Measurements from ENCODE around the gene PWP2.

DNA sequence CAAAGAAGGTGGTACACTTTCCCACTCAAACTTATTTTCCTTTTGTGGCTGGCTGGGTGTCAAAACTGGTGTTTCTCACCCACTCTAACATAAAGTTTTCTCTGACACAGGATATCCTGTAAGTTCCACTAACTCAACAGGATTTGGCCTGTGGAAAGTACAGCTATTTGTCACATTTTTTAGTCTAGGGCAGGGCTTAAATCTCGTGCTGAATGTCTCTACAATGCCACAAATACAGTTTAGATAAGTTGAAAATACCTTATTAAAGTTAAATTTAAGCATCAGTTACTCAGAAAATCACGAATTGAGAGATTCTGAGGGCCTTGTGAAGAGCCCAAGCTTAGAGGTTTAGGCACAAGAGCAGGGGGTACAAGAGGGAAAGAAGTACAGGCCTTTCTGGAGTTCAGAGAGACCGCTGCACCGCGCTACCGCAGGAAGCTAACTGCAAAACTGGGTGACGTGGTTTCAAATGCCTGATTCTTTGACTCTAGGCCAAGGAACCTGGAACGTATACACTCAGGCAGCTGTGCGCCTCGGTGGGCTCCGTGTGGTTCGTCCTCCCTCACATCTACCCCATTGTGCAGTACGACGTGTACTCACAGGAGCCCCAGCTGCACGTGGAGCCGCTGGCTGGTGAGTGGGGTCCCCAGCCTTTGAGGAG lies 23.4 kb upstream of the PWP2 start:
- no peak for TF ChIP-seq EP300 (IDR thresholded peaks at IDR 0.05)
- TF ChIP-seq, protein P1, sequence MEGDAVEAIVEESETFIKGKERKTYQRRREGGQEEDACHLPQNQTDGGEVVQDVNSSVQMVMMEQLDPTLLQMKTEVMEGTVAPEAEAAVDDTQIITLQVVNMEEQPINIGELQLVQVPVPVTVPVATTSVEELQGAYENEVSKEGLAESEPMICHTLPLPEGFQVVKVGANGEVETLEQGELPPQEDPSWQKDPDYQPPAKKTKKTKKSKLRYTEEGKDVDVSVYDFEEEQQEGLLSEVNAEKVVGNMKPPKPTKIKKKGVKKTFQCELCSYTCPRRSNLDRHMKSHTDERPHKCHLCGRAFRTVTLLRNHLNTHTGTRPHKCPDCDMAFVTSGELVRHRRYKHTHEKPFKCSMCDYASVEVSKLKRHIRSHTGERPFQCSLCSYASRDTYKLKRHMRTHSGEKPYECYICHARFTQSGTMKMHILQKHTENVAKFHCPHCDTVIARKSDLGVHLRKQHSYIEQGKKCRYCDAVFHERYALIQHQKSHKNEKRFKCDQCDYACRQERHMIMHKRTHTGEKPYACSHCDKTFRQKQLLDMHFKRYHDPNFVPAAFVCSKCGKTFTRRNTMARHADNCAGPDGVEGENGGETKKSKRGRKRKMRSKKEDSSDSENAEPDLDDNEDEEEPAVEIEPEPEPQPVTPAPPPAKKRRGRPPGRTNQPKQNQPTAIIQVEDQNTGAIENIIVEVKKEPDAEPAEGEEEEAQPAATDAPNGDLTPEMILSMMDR (IDR thresholded peaks at IDR 0.05) = no peak
- TF ChIP-seq POLR2AphosphoS5 (IDR thresholded peaks at IDR 0.05) = no peak
